Heart right ventricle (tissue), 16 donors: ENCODE measurements around the gene MNT. TPM values are rescaled to one million over a fixed set of nuclear protein-coding genes. Genes with fewer than 3 reads are reported as not detected.

Experiments used
- ATAC-seq, 8 donors: fragments of 200-7000 bp; cut with Tn5 transposase; one replicate each; pipeline ENCODE4 v1.9.1; 2020; ENCODE audit warnings: mild to moderate bottlenecking in 8 of 8, moderate library complexity in 8 of 8, moderate number of reproducible peaks in 1 of 8
- DNase-seq, 2 donors: peaks; one replicate each; pipeline ENCODE4 v3.0.0-alpha.2; 2020
- H3K27ac ChIP-seq, 10 donors: fragments of 200-600 bp; sonication (generic) in 2 of 10; one replicate each; pipeline versions ENCODE4 v1.5.0 to v1.8.0; 2020 to 2022; ENCODE audit warnings: mild to moderate bottlenecking in 3 of 10
- H3K27me3 ChIP-seq, 7 donors: fragments of 200-600 bp; one replicate each; pipeline ENCODE4 v1.8.0; 2021 to 2022; ENCODE audit warnings: mild to moderate bottlenecking in 2 of 7
- H3K36me3 ChIP-seq, 9 donors: fragments of 200-600 bp; sonication (generic) in 1 of 9; one replicate each; pipeline versions ENCODE4 v1.5.0 to v1.8.0; 2020 to 2022; ENCODE audit warnings: mild to moderate bottlenecking in 2 of 9
- H3K4me1 ChIP-seq, 9 donors: fragments of 200-600 bp; sonication (generic) in 1 of 9; one replicate each; pipeline versions ENCODE4 v1.5.0 to v1.8.0; 2020 to 2022; ENCODE audit warnings: mild to moderate bottlenecking in 4 of 9
- H3K4me3 ChIP-seq, 10 donors: fragments of 200-600 bp; sonication (generic) in 2 of 10; one replicate each; pipeline versions ENCODE4 v1.5.0 to v1.8.0; 2020 to 2022; ENCODE audit warnings: mild to moderate bottlenecking in 7 of 10, moderate library complexity in 2 of 10
- H3K9me3 ChIP-seq, 11 donors: fragments of 200-600 bp in 10 of 11; sonication (generic) in 2 of 11; one replicate each; pipeline versions ENCODE4 v1.5.0 to v1.8.0; 2013 to 2022; ENCODE audit warnings: mild to moderate bottlenecking in 2 of 11, control low read depth in 1 of 11, moderate library complexity in 1 of 11
- WGBS, 2 donors: extraction: QIAGEN DNeasy Blood & Tissue Kit; methylation state at CpG; one replicate each; pipeline ENCODE4 v1.1.7; 2013; ENCODE audit warnings: inconsistent platforms in 1 of 2; 5-methylcytosine and 5-hydroxymethylcytosine counted together
- intact Hi-C, 10 donors: fragments of 100-400 bp; cut with DNase I; formaldehyde crosslinking; loops; one replicate each; pipeline versions ENCODE4 v1.11.1 to v1.14.2; 2022
- polyA plus RNA-seq, 2 donors: library from polyadenylated mRNA; stranded (reverse); fragments of 200-250 nt; gene quantifications; one replicate each; pipeline ENCODE4 v1.2.3, GENCODE V29; 2013
- total RNA-seq, 10 donors: library from RNA; stranded (reverse); fragmentation: NEBNext Ultra II Directional in 3 of 10; extraction: Animal tissue kit (Norgen Biotek cat#: 25700) in 3 of 10; gene quantifications; one replicate each; pipeline versions ENCODE4 v1.2.1 to v1.2.4, GENCODE V29; 2021 to 2023
- TF ChIP-seq, protein P1 (sequence below), 9 donors: fragments of 200-600 bp; sonication (generic) in 2 of 9; IDR thresholded peaks; one replicate each; pipeline versions ENCODE4 v1.5.0 to v1.8.0; 2021 to 2022; ENCODE audit warnings: antibody characterized with exemption in 9 of 9, mild to moderate bottlenecking in 5 of 9, moderate library complexity in 1 of 9
- donor health status: Arrhythmogenic right ventricular cardiomyopathy.
- donor health status: ischemic (EF 13 %, LVEDD 7.1; RV severe dilation, severe dysfunction).
- donor health status: healthy with polysubstance abuse.
- donor health status: DM: no; HTN: yes; CAD: no.
- donor health status: DM: no; HTN: no; CAD: no.
- donor health status: ischemic (EF 25% LVEDD 6.9; RV normal size, moderate dysfunction).
- donor health status: ischemic (EF 25% LVEDD 5.7; RV mildly dilated, moderate dysfunction).
- donor health status: healthy.
- donor health status: DM: yes; HTN: yes; CAD: no.
- donor health status: Ischemic cardiomyopathy.
- donor health status: ischemic (EF 35%, LVEDD 5.7; RV mildly dilated, moderate dysfunction).
- donor health status: nonischemic (EF 11% LVEDD 7.7; RV severe dilation, severe dysfunction).
- donor health status: DM: yes; HTN: yes; CAD: no.
- donor health status: PGD.
- donor health status: ischemic (EF 29% LVEDD 5.4; RV normal size, mild dysfunction).
- donor health status: nonischemic (EF 23%, LVEDD 6.1; RV moderate dilation, normal function).

Gene MNT
- total and polyA plus RNA-seq, 12 donors, result 5.0 to 14.1 (median 11.0) TPM

DNA sequence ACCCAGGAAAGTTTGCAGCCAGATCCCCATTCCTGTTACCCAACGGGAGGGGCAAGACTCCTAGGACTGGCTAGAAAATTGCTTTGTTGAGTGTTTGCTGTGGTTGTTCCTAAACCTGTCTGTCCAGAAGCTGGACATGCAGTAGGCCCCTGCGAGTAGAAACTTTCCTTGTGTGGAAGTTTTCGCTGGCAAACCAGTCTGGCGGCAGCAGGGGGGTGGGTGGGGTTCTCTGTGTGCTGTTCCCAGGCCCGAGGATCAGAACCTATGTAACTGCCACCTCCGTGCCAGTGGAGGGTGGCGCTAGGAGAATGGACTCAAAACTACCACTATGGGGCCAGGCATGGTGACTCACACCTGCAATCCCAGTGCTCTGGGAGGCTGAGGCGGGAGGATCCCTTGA is 54.4 kb downstream of the MNT start:
- 95 to 96% methylated on average over 8 of the region's 8 CpGs for WGBS, 2 donors
- ATAC-seq (no peak), DNase-seq (no peak)
- Histone ChIP-seq H3K36me3 (peaks cover 0 to 34% (median 0%) of the 10 kb centered on the region in 9 donors), H3K27ac (no peak overlapping the region), H3K27me3 (no peaks in the 10 kb centered on the region), H3K4me1 (peaks cover 0 to 13% (median 7%) of the 10 kb centered on the region in 9 donors), H3K4me3 (no peak overlapping the region), H3K9me3 (no peaks in the 10 kb centered on the region)
- intact Hi-C loops, result no loop called here
- TF ChIP-seq, protein P1, sequence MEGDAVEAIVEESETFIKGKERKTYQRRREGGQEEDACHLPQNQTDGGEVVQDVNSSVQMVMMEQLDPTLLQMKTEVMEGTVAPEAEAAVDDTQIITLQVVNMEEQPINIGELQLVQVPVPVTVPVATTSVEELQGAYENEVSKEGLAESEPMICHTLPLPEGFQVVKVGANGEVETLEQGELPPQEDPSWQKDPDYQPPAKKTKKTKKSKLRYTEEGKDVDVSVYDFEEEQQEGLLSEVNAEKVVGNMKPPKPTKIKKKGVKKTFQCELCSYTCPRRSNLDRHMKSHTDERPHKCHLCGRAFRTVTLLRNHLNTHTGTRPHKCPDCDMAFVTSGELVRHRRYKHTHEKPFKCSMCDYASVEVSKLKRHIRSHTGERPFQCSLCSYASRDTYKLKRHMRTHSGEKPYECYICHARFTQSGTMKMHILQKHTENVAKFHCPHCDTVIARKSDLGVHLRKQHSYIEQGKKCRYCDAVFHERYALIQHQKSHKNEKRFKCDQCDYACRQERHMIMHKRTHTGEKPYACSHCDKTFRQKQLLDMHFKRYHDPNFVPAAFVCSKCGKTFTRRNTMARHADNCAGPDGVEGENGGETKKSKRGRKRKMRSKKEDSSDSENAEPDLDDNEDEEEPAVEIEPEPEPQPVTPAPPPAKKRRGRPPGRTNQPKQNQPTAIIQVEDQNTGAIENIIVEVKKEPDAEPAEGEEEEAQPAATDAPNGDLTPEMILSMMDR (IDR thresholded peaks at IDR 0.05), result no peak

DNA sequence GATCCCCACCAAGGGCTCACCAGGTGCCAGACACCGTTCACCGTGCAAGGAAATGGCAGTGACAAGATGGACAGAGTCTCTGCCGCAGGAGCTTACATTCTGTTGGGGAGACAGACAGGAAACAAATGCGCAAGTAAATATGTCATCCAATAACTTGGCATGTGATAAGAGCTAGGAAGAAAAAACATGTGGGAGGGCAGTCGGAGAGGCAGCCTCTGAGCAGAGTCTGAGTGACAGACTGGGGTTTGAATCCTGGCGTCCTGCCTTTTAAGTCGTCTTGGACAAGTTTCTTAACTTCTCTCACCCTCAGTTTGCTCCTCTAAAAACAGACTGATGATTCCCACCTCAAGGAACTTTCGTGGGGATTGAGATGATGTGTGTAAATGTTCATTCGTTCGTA is 56.3 kb downstream of the MNT start:
- intact Hi-C loops, result no loop called here
- Histone ChIP-seq H3K4me1 (peaks cover 0 to 13% (median 7%) of the 10 kb centered on the region in 9 donors), H3K4me3 (no peak overlapping the region), H3K27me3 (no peaks in the 10 kb centered on the region), H3K27ac (no peak overlapping the region), H3K9me3 (no peaks in the 10 kb centered on the region), H3K36me3 (peaks cover 0 to 41% (median 0%) of the 10 kb centered on the region in 9 donors)
- DNase-seq, result no peak
- WGBS, 2 donors, result 65 to 69% methylated on average over 10 of the region's 10 CpGs
- TF ChIP-seq, protein P1 (IDR thresholded peaks at IDR 0.05), result no peak
- no peak for ATAC-seq

DNA sequence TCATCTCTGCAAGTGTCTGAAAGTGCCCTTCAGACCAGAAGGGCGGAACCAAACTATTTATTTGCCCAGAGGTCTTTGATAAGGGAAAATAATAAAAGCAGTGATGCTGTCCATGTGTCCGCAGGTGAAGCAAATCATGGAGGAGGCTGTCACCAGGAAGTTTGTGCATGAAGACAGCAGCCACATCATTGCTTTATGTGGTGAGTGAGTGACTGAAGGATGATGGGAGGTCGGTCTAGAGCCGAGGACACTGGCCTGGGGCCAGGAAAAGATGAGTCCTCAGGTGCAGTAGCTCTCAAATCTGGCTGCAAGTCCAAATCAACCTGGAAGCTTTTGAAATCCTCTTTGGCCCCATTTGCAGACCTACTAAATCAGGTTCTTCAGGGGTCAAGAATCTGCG is 57.4 kb downstream of the MNT start:
- Histone ChIP-seq H3K4me3 (no peak overlapping the region), H3K36me3 (peaks cover 0 to 41% (median 0%) of the 10 kb centered on the region in 9 donors), H3K4me1 (peaks cover under 1 to 15% (median 8%) of the 10 kb centered on the region in 9 donors), H3K27me3 (no peaks in the 10 kb centered on the region), H3K9me3 (no peaks in the 10 kb centered on the region), H3K27ac (no peak overlapping the region)
- ATAC-seq (no peak), DNase-seq (no peak)
- intact Hi-C loops, result no loop called here
- WGBS, 2 donors, result 67 to 68% methylated on average over 5 of the region's 5 CpGs
- TF ChIP-seq, protein P1 (IDR thresholded peaks at IDR 0.05), result no peak

DNA sequence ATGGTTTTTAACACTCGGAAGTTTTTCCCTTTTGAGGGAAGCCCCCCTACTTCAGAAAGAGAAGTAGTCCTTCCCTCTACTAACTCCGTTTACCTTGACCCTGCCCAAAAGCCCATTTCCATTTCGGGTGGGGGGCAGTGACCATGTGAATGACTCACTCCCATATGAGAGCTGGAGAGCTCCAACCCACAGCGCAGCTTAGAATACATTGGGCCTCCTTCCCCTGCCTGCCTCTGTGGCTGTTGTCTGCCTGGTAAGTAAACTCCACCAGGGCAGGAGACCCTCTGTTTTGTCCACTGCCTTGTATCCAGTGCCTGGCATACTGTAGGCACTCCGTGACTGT is 62.6 kb downstream of the MNT start:
- TF ChIP-seq, protein P1 (IDR thresholded peaks at IDR 0.05), result no peak
- ATAC-seq, result no peak
- H3K27ac ChIP-seq, result peak overlapping the region in 8 of 10 donors; percentile 70 to 92 (median 86)
- 20 to 21% methylated on average over 5 of the region's 5 CpGs for WGBS, 2 donors
- peaks cover 7 to 31% (median 25%) of the 10 kb centered on the region in 9 donors for H3K4me1 ChIP-seq
- DNase-seq, result no peak
- peaks cover 0 to 47% (median 19%) of the 10 kb centered on the region in 9 donors for H3K36me3 ChIP-seq
- intact Hi-C loops, result no loop called here
- H3K4me3 ChIP-seq, result peak overlapping the region; percentile 63 to 97 (median 86)
- no peaks in the 10 kb centered on the region for H3K27me3 ChIP-seq
- H3K9me3 ChIP-seq, result no peaks in the 10 kb centered on the region
